Dermis microvascular lymphatic vessel endothelial cell (primary cell): ENCODE measurements around the gene PAX8. TPM values are rescaled to one million over a fixed set of nuclear protein-coding genes. Genes with fewer than 3 reads are reported as not detected.

ENCODE experiments used
- DNase-seq, 2 donors: peaks; one replicate each; pipeline versions ENCODE4 v3.0.0 to v3.0.0-alpha.2; 2010; ENCODE audit warnings: low read depth in 2 of 2
- total RNA-seq: library from RNA; depleted of rRNA; stranded (reverse); fragments of >200 nt; gene quantifications from 2 replicates; pipeline ENCODE4 v1.2.1, GENCODE V29; 2014

Gene PAX8
- total RNA-seq, 1 donor from 2014 or later: under 0.01 TPM

- no peak for DNase-seq
Measured at GRCh38 chr2:113186433-113186796, 92.3 kb downstream of the PAX8 start.

DNA sequence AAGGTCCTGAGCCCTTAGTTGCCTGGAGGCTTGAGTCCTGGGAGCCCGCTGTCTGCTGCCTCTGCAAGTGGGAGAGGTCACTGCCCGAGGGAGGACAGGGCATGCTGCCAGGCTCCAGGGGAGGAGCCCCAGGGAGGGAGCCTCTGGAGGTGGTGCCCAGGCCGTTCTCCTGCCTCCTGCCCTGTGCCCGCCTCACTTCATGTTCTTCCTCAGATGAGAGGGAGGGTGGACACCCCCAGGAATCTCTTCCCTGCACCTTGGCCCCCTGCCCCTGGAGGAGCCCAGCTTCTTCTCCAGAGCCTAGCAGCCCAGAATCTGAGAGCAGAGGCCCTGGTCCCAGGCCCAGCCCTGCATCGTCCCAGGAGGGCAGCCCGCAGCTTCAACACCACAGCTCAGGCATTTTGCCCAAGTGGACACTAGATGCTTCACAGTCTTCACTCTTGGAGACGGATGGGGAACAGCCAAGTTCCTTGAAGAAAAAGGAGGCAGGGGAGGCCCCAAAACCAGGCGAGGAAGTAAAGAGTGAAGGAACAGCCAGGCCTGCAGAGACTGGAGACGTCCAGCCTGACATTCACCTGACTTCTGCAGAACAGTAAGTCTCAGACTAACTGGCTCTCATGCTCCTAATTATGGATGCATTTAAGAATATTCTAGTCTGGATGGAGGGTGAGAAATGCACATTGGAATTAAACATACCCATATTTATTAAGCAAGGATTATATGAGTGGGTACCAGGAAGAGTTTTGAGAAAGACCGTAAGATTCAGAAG lies 92.9 kb downstream of the PAX8 start:
- no peak for DNase-seq

GRCh38 chr2:113184531-113185230 lies 94.0 kb downstream of the PAX8 start:
- no peak for DNase-seq

DNA sequence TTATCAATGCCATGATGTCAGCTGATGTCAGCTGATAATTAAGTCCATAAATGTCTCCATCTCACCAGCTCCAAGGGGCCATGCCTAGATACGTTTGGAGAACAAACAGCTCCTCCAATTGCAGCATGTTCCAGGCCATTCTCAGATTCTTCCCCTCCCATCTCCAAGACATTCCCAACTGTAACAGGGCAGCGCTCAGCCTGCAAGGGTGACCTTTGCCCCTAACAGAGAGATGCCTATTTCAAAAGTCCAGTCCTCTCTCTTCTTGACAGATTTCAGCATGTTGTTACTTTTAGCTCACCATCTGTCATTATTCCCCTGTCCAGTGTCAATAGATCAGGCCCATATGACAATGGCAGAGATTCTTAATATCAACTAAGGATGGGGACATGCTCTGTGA lies 95.0 kb downstream of the PAX8 start:
- DNase-seq: no peak

DNA sequence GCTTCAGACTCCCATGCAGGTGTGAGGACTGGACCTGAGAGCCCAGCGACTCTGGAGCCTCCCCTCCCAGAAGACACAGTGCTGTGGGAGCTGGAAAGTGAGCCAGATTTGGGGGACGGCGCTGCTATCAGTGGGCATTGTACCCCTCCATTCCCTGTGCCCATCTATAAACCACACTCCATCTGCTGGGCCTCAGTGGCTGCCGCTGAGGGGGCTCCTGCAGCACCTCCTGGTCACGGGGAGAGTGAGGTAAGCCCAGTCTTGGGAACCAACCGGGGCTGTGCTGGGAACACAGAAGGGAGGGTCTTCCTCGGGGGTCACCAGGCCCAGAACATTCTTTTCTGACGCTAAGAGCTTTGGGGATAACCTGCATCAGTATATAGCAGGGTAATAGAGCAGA lies 95.5 kb downstream of the PAX8 start:
- no peak for DNase-seq

GRCh38 chr2:113182471-113183260 lies 96.1 kb downstream of the PAX8 start:
- DNase-seq: no peak

DNA sequence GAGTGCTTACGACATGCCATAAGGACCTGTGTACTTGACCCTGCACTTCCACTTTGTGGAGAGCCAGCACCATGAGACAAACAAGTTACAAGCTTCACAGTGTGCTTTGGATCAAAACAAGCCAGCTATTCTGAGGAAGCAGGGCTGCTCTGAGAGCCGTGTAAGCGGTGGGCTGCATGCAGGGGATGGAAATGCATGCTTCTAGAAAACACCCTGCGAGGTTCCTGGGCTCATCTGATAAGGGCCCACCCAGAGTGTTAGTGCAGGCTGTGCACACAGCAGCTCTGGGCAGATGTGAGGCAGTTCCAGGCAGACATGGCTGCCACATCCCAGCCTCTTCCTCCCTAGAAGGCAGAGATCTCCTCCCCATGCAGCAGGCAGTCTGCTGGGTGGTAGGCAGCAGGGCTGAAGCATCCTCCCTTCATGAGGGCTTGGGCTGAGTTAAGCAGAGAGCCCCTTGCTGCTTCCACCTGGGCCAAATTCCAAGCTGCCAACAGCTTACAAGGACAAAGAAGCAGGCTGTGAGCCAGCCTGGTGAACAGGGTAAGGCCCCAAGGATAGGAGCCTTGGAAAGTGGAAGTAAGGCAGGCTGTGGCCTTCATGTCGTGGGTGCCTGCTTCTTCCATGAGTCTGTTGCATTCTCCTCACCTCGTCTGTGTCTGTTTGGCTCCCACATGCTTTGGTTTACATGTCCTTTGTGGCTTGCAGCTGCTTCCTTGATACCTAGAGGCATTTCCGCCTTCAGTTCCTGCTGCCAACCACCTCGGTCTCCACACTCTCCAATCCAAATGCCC lies 97.3 kb downstream of the PAX8 start:
- peak; percentile 14 to 29 for DNase-seq

- no peak for DNase-seq
Measured at GRCh38 chr2:113180131-113180946, 98.4 kb downstream of the PAX8 start.

GRCh38 chr2:113179446-113180045 lies 99.2 kb downstream of the PAX8 start:
- DNase-seq: no peak

DNA sequence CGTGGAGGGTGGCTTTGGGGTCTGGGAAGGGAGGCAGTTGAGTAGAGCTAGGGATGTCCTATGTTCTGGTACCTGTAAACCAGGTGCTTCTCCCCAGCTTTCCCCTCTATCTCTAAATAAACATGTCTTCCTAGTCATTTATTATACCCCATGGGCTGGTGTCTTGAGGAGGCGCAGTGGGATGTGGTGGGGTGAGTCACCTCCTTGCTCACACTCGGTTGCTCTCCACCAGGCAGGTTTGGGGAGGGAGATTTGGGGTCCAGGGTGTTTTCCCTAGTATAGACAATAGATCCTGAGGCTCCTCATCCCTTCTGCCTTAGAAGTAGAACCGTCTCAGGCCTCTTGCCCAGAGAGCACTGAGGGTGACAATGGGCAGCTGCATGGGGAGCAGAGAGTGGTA lies 99.8 kb downstream of the PAX8 start:
- no peak for DNase-seq

- DNase-seq: no peak
Measured at GRCh38 chr2:113178069-113178746, 100.5 kb downstream of the PAX8 start.

GRCh38 chr2:113176696-113177355 lies 101.9 kb downstream of the PAX8 start:
- no peak for DNase-seq

DNA sequence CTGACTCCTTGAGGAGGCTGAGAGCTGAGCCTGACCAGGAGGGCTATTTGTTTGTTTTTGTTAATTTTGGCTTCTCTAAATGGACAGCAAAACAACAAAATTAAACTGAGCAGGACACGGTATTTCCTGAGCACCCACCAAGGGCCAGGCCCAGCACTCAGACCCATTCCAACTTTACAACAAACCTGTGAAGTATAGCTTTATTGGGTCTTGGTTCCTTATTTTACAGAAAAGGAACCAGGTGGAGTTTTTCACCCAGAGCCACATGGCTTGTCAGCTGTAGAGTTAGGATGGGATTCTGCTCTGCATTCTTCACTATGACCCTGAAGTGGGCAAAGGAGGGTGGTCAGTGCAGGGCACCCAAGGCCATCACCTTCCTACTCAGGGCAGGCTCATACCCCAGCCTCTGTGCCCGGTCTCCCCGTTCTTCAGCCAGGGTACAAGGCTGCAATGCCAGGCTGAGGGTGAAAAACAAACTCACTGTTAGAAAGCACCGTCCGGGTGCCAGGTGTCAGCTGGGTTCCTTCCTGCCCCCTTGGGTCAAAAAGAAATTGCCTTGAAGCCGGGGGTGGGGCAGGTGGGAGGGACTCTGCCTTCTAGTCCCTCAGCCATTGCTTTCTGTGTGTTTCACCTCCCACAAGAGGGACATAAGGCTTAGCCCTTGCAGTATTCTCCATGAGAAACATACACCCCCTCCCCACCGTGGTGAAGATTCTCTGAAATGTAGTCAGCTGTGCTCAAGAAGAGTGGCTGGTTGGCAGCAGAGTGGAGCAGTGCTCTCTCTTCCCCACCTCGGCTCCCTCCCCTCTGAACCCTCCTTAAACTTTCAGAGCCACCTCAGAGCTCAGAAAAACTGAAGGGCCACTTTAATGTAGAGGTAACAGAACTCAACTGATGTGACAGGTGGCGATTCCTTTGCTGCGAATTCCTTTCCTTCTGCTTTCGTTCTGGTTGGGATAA lies 102.7 kb downstream of the PAX8 start:
- no peak for DNase-seq

DNA sequence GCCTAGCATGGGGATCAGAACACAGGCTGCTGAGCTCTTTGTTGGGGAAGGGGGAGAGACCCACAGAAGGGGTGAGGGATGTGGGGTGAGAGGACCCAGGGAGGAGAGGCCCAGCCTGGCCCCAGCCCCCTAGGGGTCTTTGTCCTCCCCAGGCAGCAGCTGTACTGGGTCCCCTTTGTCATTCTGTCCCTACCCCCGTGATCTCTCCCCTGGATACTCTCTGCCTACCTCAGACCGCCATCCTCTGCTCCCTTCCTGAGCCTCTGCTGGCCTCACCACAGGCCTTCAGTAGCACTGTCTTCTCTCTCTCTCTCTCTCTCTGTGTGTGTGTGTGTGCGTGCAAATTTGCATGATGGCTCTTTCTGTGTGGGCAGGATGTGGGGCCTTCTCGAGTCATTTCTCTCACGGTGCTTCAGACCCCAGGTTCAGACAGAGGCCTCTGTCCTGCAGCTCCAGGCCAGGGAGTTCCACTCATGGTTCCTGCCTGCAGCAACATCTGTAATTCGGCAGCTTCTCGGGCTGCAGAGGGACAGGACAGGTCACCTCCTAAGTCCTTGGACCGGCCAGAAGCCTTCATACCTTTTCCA lies 103.6 kb downstream of the PAX8 start:
- no peak for DNase-seq

DNA sequence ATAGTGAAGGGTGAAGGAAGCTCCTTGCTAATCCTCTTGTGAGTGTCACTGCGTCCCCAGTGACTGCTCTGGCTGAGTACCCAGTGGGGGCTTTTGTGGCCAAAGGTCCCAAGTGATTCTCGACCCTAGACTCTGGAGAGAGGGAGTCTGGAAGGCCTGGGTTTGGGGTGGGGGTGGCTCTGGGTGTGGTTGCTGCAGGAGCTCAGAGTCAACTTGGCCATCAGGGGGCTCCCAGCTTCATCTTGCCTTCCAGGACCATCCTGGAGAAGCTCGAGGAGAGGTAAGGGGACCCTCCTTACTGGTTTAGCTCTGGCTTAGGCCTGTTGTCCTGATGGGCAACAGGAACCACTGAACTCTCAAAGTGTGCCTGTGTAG lies 104.4 kb downstream of the PAX8 start:
- DNase-seq: no peak

GRCh38 chr2:113173542-113174375 lies 105.0 kb downstream of the PAX8 start, which contains the start of gene PSD4:
TSS of gene PSD4 (plus strand) at chr2:113173971. CDS start at chr2:113182457, 8,486 bp downstream.
- DNase-seq: no peak
